Gastroesophageal sphincter (tissue), 4 donors: Measurements from ENCODE around the gene ZSCAN2. TPM values are rescaled to one million over a fixed set of nuclear protein-coding genes. Genes with fewer than 3 reads are reported as not detected.

Source experiments
- ATAC-seq: fragments of 150-250 bp; one replicate; pipeline ENCODE4 v1.9.1; 2016; ENCODE audit warnings: mild to moderate bottlenecking, moderate library complexity
- H3K27ac ChIP-seq, 4 donors: fragments of 200-600 bp; sonication (generic) in 3 of 4; 1 replicate in 3 of 4; 2 replicates in 1 of 4; pipeline ENCODE4 v1.5.1; 2016 to 2019
- H3K27me3 ChIP-seq: fragments of 200-600 bp; sonication (generic); one replicate; pipeline ENCODE4 v1.5.1; 2019
- H3K36me3 ChIP-seq, 2 donors: fragments of 200-600 bp; sonication (generic); one replicate each; pipeline ENCODE4 v1.5.1; 2019; ENCODE audit warnings: control low read depth in 1 of 2
- H3K4me1 ChIP-seq, 3 donors: fragments of 200-600 bp; sonication (generic); 1 replicate in 2 of 3; 2 replicates in 1 of 3; pipeline ENCODE4 v1.5.1; 2016 to 2019; ENCODE audit warnings: control low read depth in 2 of 3
- H3K4me3 ChIP-seq, 2 donors: fragments of 200-600 bp; sonication (generic); one replicate each; pipeline ENCODE4 v1.5.1; 2019; ENCODE audit warnings: mild to moderate bottlenecking in 1 of 2, moderate library complexity in 1 of 2
- H3K9me3 ChIP-seq, 3 donors: fragments of 200-600 bp; sonication (generic); one replicate each; pipeline ENCODE4 v1.5.1; 2017 to 2019; ENCODE audit warnings: control low read depth in 2 of 3
- EP300 ChIP-seq: sonication (generic); formaldehyde crosslinking; IDR thresholded peaks from one replicate; pipeline ENCODE4 v1.6.1; 2017; ENCODE audit warnings: antibody characterized with exemption, mild to moderate bottlenecking
- POLR2A ChIP-seq, 2 donors: fragments of 450-650 bp; IDR thresholded peaks; one replicate each; pipeline ENCODE4 v1.6.1; 2017; ENCODE audit warnings: antibody characterized with exemption in 2 of 2, mild to moderate bottlenecking in 2 of 2, moderate library complexity in 1 of 2
- POLR2AphosphoS5 ChIP-seq: sonication (generic); formaldehyde crosslinking; IDR thresholded peaks from one replicate; pipeline ENCODE4 v1.6.1; 2017; ENCODE audit warnings: antibody characterized with exemption
- WGBS, 2 donors: methylation state at CpG; one replicate each; pipeline ENCODE4 v1.1.5; 2018; ENCODE audit warnings: low coverage in 1 of 2; 5-methylcytosine and 5-hydroxymethylcytosine counted together
- total RNA-seq, 4 donors: library from RNA; depleted of rRNA; stranded (reverse); fragments of >200 nt; gene quantifications; one replicate each; pipeline ENCODE4 v1.1.0, GENCODE V29; 2016
- TF ChIP-seq, protein P1 (sequence below), 4 experiments: fragments of 200-600 bp in 2 of 4; fragments of 450-650 bp in 2 of 4; sonication (generic) in 1 of 4; IDR thresholded peaks; one replicate each; pipeline ENCODE4 v1.5.1; 2017 to 2019; ENCODE audit warnings: antibody characterized with exemption in 4 of 4, mild to moderate bottlenecking in 2 of 4, moderate library complexity in 2 of 4

The ZSCAN2 gene
- total RNA-seq, 4 donors from 2014 or later, result 3.5 to 13.8 (median 7.1) TPM

DNA sequence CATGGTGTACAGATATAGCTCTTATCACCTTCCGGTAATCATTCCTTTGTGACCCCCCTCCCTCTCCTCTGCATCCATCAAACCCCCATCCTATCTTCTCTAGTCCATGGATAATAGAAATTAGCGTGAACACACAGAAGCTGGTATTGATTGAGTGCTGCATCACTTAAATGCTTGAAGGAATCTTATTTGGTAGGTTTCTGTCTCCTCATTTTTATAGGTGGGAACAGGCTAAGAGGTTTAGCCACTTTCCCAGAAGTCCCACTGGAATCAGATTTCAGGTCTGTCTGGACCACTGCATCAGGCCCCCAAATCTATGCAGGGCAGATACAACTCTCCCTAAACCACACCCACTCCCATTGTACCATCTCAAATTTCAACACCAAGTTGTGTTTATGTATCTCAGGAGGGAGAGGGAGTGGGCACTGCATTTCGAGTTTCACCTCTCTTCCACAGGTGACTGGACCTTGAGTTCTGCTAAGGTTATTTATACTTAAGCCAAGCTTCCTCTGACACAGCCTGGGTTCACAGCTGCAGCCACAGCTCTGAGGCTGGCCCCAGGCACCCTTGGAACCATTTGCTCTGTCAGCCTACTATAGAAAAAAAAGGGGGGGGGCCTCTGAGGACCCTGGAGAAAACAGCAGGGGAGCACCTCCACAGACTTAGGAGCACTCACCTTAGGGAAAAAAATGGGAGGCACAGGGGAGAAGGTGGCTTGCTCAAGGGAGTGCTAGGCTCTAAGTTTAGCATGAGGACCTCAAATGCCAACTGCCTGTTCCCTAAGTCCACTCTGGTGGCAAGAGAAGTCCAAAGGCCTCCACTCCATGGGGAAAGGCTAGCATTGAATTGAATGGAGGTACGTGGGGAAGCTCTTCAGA lies 59.3 kb downstream of the ZSCAN2 start:
- ATAC-seq, result no peak
- Histone ChIP-seq H3K4me1 (peaks cover 0 to 26% (median 5%) of the 10 kb centered on the region in 3 donors), H3K27ac (no peak overlapping the region), H3K27me3 (no peaks in the 10 kb centered on the region), H3K4me3 (no peak overlapping the region), H3K9me3 (no peaks in the 10 kb centered on the region), H3K36me3 (peaks cover 0 to 7% of the 10 kb centered on the region in 2 donors)
- TF ChIP-seq POLR2AphosphoS5 (no peak), EP300 (no peak), POLR2A (IDR thresholded peaks at IDR 0.05) (no peak)
- TF ChIP-seq, protein P1, sequence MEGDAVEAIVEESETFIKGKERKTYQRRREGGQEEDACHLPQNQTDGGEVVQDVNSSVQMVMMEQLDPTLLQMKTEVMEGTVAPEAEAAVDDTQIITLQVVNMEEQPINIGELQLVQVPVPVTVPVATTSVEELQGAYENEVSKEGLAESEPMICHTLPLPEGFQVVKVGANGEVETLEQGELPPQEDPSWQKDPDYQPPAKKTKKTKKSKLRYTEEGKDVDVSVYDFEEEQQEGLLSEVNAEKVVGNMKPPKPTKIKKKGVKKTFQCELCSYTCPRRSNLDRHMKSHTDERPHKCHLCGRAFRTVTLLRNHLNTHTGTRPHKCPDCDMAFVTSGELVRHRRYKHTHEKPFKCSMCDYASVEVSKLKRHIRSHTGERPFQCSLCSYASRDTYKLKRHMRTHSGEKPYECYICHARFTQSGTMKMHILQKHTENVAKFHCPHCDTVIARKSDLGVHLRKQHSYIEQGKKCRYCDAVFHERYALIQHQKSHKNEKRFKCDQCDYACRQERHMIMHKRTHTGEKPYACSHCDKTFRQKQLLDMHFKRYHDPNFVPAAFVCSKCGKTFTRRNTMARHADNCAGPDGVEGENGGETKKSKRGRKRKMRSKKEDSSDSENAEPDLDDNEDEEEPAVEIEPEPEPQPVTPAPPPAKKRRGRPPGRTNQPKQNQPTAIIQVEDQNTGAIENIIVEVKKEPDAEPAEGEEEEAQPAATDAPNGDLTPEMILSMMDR (IDR thresholded peaks at IDR 0.05), result no peak
- 75 to 81% methylated on average over 3 of the region's 4 CpGs for WGBS, 2 donors

DNA sequence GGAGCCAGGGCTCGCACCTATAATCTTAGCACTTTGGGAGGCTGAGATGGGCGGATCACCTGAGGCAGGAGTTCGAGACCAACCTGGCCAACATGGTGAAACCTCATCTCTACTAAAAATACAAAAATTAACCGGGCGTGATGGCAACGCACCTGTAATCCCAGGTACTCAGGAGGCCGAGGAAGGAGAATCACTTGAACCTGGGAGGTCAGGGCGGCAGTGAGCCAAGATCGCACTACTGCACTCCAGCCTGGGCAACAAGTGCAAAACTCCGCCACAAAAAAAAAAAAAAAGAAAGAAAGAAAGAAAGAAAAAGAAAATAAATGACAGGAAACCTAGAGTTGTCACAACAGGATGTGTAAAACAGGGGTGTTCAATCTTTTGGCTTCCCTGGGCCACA lies 60.2 kb downstream of the ZSCAN2 start:
- no peak for TF ChIP-seq POLR2A (IDR thresholded peaks at IDR 0.05)
- TF ChIP-seq POLR2AphosphoS5, result no peak
- TF ChIP-seq, protein P1 (IDR thresholded peaks at IDR 0.05), result no peak
- no peak for TF ChIP-seq EP300
- H3K36me3 ChIP-seq, result peaks cover 0 to 16% of the 10 kb centered on the region in 2 donors
- H3K4me1 ChIP-seq, result peaks cover 0 to 23% (median 5%) of the 10 kb centered on the region in 3 donors
- WGBS, 2 donors, result 88 to 90% methylated on average over 2 to 3 of the region's 10 CpGs
- ATAC-seq, result no peak
- H3K27me3 ChIP-seq, result no peaks in the 10 kb centered on the region
- no peaks in the 10 kb centered on the region for H3K9me3 ChIP-seq
- H3K27ac ChIP-seq, result no peak overlapping the region
- H3K4me3 ChIP-seq, result no peak overlapping the region

DNA sequence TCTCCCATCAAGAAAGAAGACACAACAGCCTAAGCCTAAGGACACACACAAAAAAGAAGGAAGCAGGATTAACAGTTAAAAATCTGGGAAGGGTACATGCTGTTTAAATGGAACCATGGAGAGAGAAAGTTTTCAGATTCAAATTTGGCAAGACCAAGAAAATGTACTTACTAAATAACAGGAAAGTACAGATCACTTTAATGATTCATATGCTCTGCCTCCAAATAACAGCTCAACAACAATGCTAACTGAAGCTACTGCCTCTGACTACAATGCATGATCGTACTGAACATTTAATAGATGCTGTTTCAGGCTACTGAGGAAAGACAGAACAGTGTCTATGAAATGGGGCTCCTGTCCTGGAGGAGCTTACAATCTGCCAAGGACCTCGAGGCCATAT lies 65.6 kb downstream of the ZSCAN2 start:
- TF ChIP-seq EP300, result no peak
- TF ChIP-seq POLR2AphosphoS5, result no peak
- TF ChIP-seq, protein P1 (IDR thresholded peaks at IDR 0.05), result no peak
- no peak for TF ChIP-seq POLR2A (IDR thresholded peaks at IDR 0.05)
- ATAC-seq, result no peak
- H3K4me3 ChIP-seq, result no peak overlapping the region
- H3K4me1 ChIP-seq, result no peaks in the 10 kb centered on the region
- 61 to 64% methylated on average over 2 of the region's 2 CpGs for WGBS, 2 donors
- H3K9me3 ChIP-seq, result no peaks in the 10 kb centered on the region
- H3K27me3 ChIP-seq, result no peaks in the 10 kb centered on the region
- H3K36me3 ChIP-seq, result peaks cover 0 to 69% of the 10 kb centered on the region in 2 donors
- H3K27ac ChIP-seq, result no peak overlapping the region

DNA sequence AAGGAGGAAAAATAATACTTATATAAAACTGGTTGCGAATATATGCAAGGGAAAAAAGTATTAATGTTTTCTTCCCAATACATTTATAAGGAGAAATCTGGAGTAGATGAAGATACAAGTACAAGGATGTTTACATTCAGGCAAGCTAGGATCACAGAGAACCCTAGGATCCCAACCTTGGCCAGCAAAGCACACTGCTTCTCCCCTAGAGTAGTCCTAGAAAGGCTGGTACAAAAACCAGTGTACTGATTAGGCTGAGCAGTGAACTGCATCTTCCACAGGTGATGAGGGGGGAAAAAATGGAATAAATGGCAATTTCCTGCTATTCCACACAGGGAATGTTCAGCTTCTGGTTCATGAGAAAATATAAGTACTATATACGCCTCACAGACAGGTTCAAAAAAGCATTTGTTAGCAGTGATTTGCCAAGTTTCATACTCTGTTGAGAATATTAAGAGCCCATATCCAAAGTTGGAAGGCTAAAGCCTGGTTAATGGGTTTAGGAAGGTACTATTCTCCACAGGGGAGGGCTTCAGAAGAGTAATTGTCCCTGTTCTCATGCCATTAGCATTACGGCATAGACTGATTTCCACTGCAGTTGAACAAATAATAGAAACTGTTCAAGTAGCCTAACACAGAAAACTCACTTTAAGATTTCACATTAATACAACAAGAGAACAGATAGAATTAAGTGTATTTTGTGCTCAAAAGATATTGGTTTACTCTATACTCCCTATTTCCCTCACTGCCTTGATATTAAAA lies 67.6 kb downstream of the ZSCAN2 start:
- TF ChIP-seq EP300 (no peak), POLR2AphosphoS5 (no peak), POLR2A (IDR thresholded peaks at IDR 0.05) (no peak)
- TF ChIP-seq, protein P1 (IDR thresholded peaks at IDR 0.05), result no peak
- H3K4me3 ChIP-seq, result no peak overlapping the region
- H3K36me3 ChIP-seq, result peaks cover 0 to 79% of the 10 kb centered on the region in 2 donors
- no peak overlapping the region for H3K27ac ChIP-seq
- WGBS, 2 donors, result 86 to 97% methylated on average over 3 of the region's 3 CpGs
- ATAC-seq, result no peak
- H3K9me3 ChIP-seq, result no peaks in the 10 kb centered on the region
- H3K27me3 ChIP-seq, result no peaks in the 10 kb centered on the region
- H3K4me1 ChIP-seq, result no peaks in the 10 kb centered on the region
